ENCODE measurements around the gene ARSB. TPM values are rescaled to one million over a fixed set of nuclear protein-coding genes. Genes with fewer than 3 reads are reported as not detected.

ARSB gene
- 14.3 TPM for total RNA-seq
- long read RNA-seq, full-length matches to known transcripts: 24 of 37 reads
- long read RNA-seq, partial matches to known transcripts: 0 of 37 reads
- long read RNA-seq, other reads (novel, unspliced or antisense): 13 of 37 reads

DNA sequence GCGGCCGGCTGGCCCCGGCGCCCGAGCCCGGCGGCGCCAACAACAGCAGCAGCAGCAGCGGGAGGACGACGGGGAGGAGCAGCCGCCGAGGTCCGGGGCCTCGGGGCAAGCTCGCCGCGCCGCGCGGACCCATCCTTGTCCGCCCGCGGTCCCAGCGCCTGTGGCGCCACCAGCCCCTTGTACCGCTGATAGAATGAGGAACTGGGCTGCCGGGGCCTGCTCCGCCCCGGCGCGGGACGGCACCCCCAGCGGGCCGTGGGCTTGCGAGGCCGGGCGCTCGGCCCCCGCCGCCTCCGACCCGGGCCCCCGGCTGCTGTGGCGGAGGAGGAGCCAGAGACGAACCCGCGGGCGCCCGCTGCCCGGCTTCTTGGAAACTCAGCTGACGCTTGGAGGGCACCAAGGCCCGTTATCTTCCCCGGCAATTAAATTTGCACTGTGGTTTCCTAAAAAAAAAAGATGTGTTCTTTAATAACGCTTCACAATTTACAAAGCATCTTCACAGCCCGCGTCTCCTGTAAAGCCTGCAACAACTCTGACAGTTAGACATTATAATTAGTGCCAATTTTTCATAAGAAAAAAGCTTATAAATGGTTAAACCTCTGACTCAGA, at the start of gene ARSB:
ARSB (minus strand) TSS at position 195 of the 609 bp plus-strand sequence; CDS start at position 133, 62 bp downstream.
- Histone ChIP-seq H3K27me3 (ENCODE audit: low read depth) (no peaks in the 10 kb centered on the region), H3K27ac (replicated peaks) (peak within 1 kb of the TSS; percentile 99), H3K9me3 (replicated peaks) (no peaks in the 10 kb centered on the region), H3K4me1 (peaks cover 25% of the 10 kb centered on the region), H3K4me3 (peak within 1 kb of the TSS; percentile 82), H3K36me3 (no peaks in the 10 kb centered on the region)
- intact Hi-C loops (cut with micrococcal nuclease): no loop called here
- TF ChIP-seq, protein P1, sequence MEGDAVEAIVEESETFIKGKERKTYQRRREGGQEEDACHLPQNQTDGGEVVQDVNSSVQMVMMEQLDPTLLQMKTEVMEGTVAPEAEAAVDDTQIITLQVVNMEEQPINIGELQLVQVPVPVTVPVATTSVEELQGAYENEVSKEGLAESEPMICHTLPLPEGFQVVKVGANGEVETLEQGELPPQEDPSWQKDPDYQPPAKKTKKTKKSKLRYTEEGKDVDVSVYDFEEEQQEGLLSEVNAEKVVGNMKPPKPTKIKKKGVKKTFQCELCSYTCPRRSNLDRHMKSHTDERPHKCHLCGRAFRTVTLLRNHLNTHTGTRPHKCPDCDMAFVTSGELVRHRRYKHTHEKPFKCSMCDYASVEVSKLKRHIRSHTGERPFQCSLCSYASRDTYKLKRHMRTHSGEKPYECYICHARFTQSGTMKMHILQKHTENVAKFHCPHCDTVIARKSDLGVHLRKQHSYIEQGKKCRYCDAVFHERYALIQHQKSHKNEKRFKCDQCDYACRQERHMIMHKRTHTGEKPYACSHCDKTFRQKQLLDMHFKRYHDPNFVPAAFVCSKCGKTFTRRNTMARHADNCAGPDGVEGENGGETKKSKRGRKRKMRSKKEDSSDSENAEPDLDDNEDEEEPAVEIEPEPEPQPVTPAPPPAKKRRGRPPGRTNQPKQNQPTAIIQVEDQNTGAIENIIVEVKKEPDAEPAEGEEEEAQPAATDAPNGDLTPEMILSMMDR (IDR thresholded peaks at IDR 0.05; ENCODE audit: borderline replicate concordance): no peak
- DNase-seq: peak; percentile 59

GRCh38 chr5:79032782-79033181, 47.7 kb upstream of the ARSB start:
- Histone ChIP-seq H3K4me3 (no peak overlapping the region), H3K27ac (replicated peaks) (no peak overlapping the region), H3K27me3 (ENCODE audit: low read depth) (no peaks in the 10 kb centered on the region), H3K9me3 (replicated peaks) (peaks cover 10% of the 10 kb centered on the region), H3K4me1 (no peaks in the 10 kb centered on the region), H3K36me3 (no peaks in the 10 kb centered on the region)
- TF ChIP-seq, protein P1 (IDR thresholded peaks at IDR 0.05; ENCODE audit: borderline replicate concordance): no peak
- intact Hi-C loops (cut with micrococcal nuclease): no loop called here
- no peak for DNase-seq

GRCh38 chr5:79032031-79032695, 47.1 kb upstream of the ARSB start:
- no peaks in the 10 kb centered on the region for H3K4me1 ChIP-seq
- H3K4me3 ChIP-seq: no peak overlapping the region
- TF ChIP-seq, protein P1 (IDR thresholded peaks at IDR 0.05; ENCODE audit: borderline replicate concordance): no peak
- no peak overlapping the region for H3K27ac ChIP-seq (replicated peaks)
- DNase-seq: no peak
- H3K36me3 ChIP-seq: no peaks in the 10 kb centered on the region
- no peaks in the 10 kb centered on the region for H3K27me3 ChIP-seq (ENCODE audit: low read depth)
- peaks cover 6% of the 10 kb centered on the region for H3K9me3 ChIP-seq (replicated peaks)
- intact Hi-C loops (cut with micrococcal nuclease): no loop called here

DNA sequence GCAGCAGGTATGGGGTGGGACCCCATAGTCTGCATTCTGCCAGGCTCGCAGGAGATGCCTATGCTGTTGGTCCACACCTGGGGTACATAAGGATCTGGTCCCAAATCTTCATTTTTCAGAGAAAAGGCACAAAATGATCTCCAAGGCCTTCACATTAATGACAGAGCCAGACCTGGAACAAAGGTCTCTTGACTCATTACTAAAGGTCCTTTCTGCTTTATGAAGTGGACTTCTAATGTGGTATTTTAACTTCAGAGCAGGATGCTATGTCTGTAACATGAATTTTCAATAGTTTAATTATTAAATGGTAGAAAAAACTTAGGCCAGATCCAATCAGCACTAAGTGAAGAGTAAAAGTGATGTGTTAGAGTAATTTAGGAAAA, 46.4 kb upstream of the ARSB start:
- Histone ChIP-seq H3K4me1 (no peaks in the 10 kb centered on the region), H3K27me3 (ENCODE audit: low read depth) (no peaks in the 10 kb centered on the region), H3K4me3 (no peak overlapping the region), H3K27ac (replicated peaks) (no peak overlapping the region), H3K36me3 (no peaks in the 10 kb centered on the region), H3K9me3 (replicated peaks) (no peaks in the 10 kb centered on the region)
- DNase-seq: no peak
- TF ChIP-seq, protein P1 (IDR thresholded peaks at IDR 0.05; ENCODE audit: borderline replicate concordance): no peak
- intact Hi-C loops (cut with micrococcal nuclease): no loop called here

DNA sequence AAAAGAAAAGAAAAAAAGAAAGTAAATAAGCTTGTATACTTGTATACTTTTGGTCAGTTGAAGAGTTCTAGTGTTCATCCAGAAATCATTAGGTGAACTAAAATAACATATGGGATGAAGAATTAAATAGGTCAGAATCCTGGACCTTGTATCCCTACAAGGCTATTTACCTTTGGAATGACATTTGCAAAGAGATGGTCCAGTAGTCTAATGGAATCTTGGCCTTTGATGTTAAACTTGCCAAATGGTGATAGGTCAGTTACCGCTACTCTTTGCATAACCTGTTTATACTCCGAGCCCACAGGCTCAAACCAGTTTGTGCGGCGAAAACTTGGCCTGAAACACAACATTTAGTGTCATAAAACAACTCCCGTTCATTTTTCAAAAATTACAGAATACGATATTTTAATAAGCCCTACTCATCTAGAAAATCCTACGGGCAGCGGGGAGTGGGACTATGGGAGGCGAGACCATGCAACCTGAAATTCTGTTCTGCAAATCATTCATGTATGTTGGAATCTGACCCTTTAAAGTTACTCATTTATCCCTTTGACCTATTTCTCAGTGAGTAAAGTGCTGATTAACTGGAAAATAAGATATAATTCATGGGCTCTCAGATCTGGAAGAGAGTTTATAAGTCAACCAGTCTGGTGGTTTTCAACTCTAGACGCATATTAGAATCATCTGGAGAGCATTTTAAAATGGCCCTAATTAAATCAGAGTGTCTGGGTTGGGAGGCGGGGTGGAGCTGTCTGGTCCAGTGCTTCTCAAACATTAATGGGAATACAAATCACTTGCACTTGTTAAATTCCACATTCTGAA, 45.8 kb upstream of the ARSB start:
- no peaks in the 10 kb centered on the region for H3K4me1 ChIP-seq
- no peaks in the 10 kb centered on the region for H3K27me3 ChIP-seq (ENCODE audit: low read depth)
- no peak overlapping the region for H3K4me3 ChIP-seq
- TF ChIP-seq, protein P1 (IDR thresholded peaks at IDR 0.05; ENCODE audit: borderline replicate concordance): no peak
- intact Hi-C loops (cut with micrococcal nuclease): no loop called here
- H3K27ac ChIP-seq (replicated peaks): no peak overlapping the region
- H3K36me3 ChIP-seq: no peaks in the 10 kb centered on the region
- DNase-seq: no peak
- no peaks in the 10 kb centered on the region for H3K9me3 ChIP-seq (replicated peaks)

Data from left ventricle myocardium inferior (tissue), 1 donor.